DMS153 treated with DMSO at 0.1 percent for 48 hours (cell line): Measurements from ENCODE around the gene METTL5.

Experiments used
- DNase-seq: peaks from one replicate; lab custom pipeline; 2025; ENCODE audit not compliant: unreplicated experiment; lab: John Stamatoyannopoulos, UW

The METTL5 gene

GRCh38 chr2:169782513-169782912 is 42.2 kb downstream of the METTL5 start:
- DNase-seq: no peak

- DNase-seq: no peak
Measured at GRCh38 chr2:169781249-169782013, 43.3 kb downstream of the METTL5 start.

- DNase-seq: no peak
Measured at GRCh38 chr2:169778446-169778845, 46.3 kb downstream of the METTL5 start.

GRCh38 chr2:169776252-169776761 is 48.4 kb downstream of the METTL5 start:
- DNase-seq: no peak

- no peak for DNase-seq
Measured at GRCh38 chr2:169775765-169776164, 48.9 kb downstream of the METTL5 start.

GRCh38 chr2:169775354-169775753 is 49.4 kb downstream of the METTL5 start:
- no peak for DNase-seq

GRCh38 chr2:169772651-169773050 is 52.1 kb downstream of the METTL5 start:
- DNase-seq: no peak

GRCh38 chr2:169771612-169772011 is 53.1 kb downstream of the METTL5 start:
- no peak for DNase-seq

- no peak for DNase-seq
Measured at GRCh38 chr2:169771021-169771420, 53.7 kb downstream of the METTL5 start.

GRCh38 chr2:169768262-169768995 is 56.3 kb downstream of the METTL5 start:
- no peak for DNase-seq

GRCh38 chr2:169767243-169767888 is 57.3 kb downstream of the METTL5 start:
- DNase-seq: no peak

GRCh38 chr2:169765523-169765922 is 59.2 kb downstream of the METTL5 start:
- no peak for DNase-seq

GRCh38 chr2:169761970-169762292 is 62.8 kb downstream of the METTL5 start:
- no peak for DNase-seq
